ENCODE data around the gene PCDHB3.
"Not testable (repeated sequence)": the region's sequence is repeated elsewhere in the genome, so short reads cannot be mapped to it uniquely, and the experiment has no call there.

The PCDHB3 gene

GRCh38 chr5:141094481-141095262 is 5.6 kb upstream of the PCDHB3 start, which contains the start of gene PCDHB2:
PCDHB2 (plus strand) TSS chr5:141094615; CDS start chr5:141094791, 176 bp downstream.
- no peak for TF ChIP-seq CTCF (IDR thresholded peaks at IDR 0.05; ENCODE audit: borderline replicate concordance, control extremely low read depth, extremely low read depth, insufficient read depth, missing control alignments)
- DNase-seq (ENCODE audit: low spot score): no peak
- in situ Hi-C loops (cut with MboI; ENCODE audit: low sequenced_read_pairs, unreplicated experiment): no loop called here

GRCh38 chr5:141095263-141095641 is 5.0 kb upstream of the PCDHB3 start:
- in situ Hi-C loops (cut with MboI; ENCODE audit: low sequenced_read_pairs, unreplicated experiment): no loop called here
- no peak for DNase-seq (ENCODE audit: low spot score)
- no peak for TF ChIP-seq CTCF (IDR thresholded peaks at IDR 0.05; ENCODE audit: borderline replicate concordance, control extremely low read depth, extremely low read depth, insufficient read depth, missing control alignments)

GRCh38 chr5:141096181-141096580 is 4.1 kb upstream of the PCDHB3 start:
- in situ Hi-C loops (cut with MboI; ENCODE audit: low sequenced_read_pairs, unreplicated experiment); DNase-seq (ENCODE audit: low spot score): not testable (repeated sequence)

- in situ Hi-C loops (cut with MboI; ENCODE audit: low sequenced_read_pairs, unreplicated experiment); DNase-seq (ENCODE audit: low spot score): not testable (repeated sequence)
Measured at GRCh38 chr5:141096586-141096985, 3.7 kb upstream of the PCDHB3 start.

- in situ Hi-C loops (cut with MboI; ENCODE audit: low sequenced_read_pairs, unreplicated experiment): no loop called here
Measured at GRCh38 chr5:141101059-141101458, 786 bp downstream of the PCDHB3 start.

GRCh38 chr5:141102070-141102469 is 1.8 kb downstream of the PCDHB3 start:
- in situ Hi-C loops (cut with MboI; ENCODE audit: low sequenced_read_pairs, unreplicated experiment); DNase-seq (ENCODE audit: low spot score): not testable (repeated sequence)

More at GRCh38 chr5:141101059-141101458, 786 bp downstream of the PCDHB3 start:
- no peak for TF ChIP-seq CTCF (IDR thresholded peaks at IDR 0.05; ENCODE audit: borderline replicate concordance, control extremely low read depth, extremely low read depth, insufficient read depth, missing control alignments)
- no peak for DNase-seq (ENCODE audit: low spot score)

GRCh38 chr5:141102471-141102870 is 2.2 kb downstream of the PCDHB3 start:
- DNase-seq (ENCODE audit: low spot score); in situ Hi-C loops (cut with MboI; ENCODE audit: low sequenced_read_pairs, unreplicated experiment): not testable (repeated sequence)

GRCh38 chr5:141105350-141105749 is 5.1 kb downstream of the PCDHB3 start:
- DNase-seq (ENCODE audit: low spot score): no peak

More at GRCh38 chr5:141105350-141105749, 5.1 kb downstream of the PCDHB3 start:
- in situ Hi-C loops (cut with MboI; ENCODE audit: low sequenced_read_pairs, unreplicated experiment): no loop called here
- no peak for TF ChIP-seq CTCF (IDR thresholded peaks at IDR 0.05; ENCODE audit: borderline replicate concordance, control extremely low read depth, extremely low read depth, insufficient read depth, missing control alignments)

All from GM13976 (cell line).